ENCODE measurements around the gene GALNT5. TPM values are rescaled to one million over a fixed set of nuclear protein-coding genes. Genes with fewer than 3 reads are reported as not detected.
A peak's percentile ranks its signal among the peaks of the same experiment; 100 is the strongest.

The GALNT5 gene
- total RNA-seq, 1 donor from 2014 or later: 5.3 TPM

DNA sequence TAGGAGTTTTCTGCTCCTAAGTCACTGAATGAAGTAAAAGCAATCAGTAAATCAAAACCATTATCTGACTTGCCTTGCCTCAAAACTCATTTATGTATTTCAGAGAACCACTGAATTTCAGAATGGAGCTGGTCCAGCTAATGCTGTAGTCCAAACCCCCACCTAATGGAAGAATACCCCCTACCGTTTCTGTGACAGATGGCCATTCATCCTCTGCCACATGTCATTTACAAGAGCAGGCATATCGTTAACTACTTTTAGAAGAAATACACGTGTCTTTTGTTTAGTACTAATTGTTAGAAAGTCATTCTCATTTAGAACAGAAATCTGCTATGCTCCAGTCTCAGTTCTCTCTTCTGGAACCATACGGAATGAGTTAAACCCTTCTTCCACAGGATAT is 12.8 kb upstream of the GALNT5 start:
- no peaks in the 10 kb centered on the region for H3K9me3 Mint-ChIP-seq (ENCODE audit: unreplicated experiment)
- no peaks in the 10 kb centered on the region for H3K36me3 Mint-ChIP-seq (ENCODE audit: unreplicated experiment)
- no peak for DNase-seq (ENCODE audit: extremely low spot score, unreplicated experiment)
- no peaks in the 10 kb centered on the region for H3K27me3 Mint-ChIP-seq (ENCODE audit: unreplicated experiment)
- no peak overlapping the region for H3K4me3 Mint-ChIP-seq (ENCODE audit: unreplicated experiment)
- no peak overlapping the region for H3K27ac Mint-ChIP-seq (ENCODE audit: unreplicated experiment)
- peaks cover 17% of the 10 kb centered on the region for H3K4me1 Mint-ChIP-seq (ENCODE audit: unreplicated experiment)
- no peak for TF ChIP-seq CTCF (IDR thresholded peaks at IDR 0.05)

DNA sequence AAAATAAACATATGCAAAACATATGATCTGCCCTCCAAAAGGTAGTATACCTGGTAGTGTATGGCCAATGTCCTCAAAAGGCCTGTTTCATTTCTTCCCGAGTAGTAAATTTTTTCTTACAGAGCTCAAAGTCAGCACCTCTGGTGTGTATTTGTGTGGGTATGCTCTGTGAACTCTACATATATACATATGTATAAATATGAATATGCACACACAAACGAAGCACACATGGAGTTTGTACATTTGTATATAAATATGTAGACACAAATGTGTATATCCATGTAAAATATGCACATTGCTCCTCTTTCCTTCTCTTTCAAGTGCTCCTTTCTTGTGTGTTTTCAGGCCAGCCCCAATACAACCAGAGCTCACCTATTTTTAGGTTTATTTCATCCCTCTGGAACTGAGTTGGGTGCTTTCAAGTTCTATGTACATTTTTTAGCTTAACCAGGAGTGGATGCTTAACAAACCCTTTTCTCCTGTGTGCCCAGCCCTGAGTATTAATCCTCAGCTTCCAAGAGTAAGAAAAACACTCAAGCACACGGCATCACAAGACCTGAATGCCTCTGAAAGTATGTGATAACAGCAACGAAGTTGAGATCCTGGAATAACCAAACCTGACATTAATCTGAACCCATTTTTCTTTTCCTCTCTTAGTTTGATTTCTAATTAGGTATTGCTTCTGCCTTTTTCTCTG is 12.2 kb upstream of the GALNT5 start:
- Mint-ChIP-seq H3K4me3 (ENCODE audit: unreplicated experiment) (no peak overlapping the region), H3K27me3 (ENCODE audit: unreplicated experiment) (no peaks in the 10 kb centered on the region), H3K27ac (ENCODE audit: unreplicated experiment) (no peak overlapping the region), H3K9me3 (ENCODE audit: unreplicated experiment) (no peaks in the 10 kb centered on the region), H3K36me3 (ENCODE audit: unreplicated experiment) (no peaks in the 10 kb centered on the region), H3K4me1 (ENCODE audit: unreplicated experiment) (peaks cover 17% of the 10 kb centered on the region)
- no peak for TF ChIP-seq CTCF (IDR thresholded peaks at IDR 0.05)
- DNase-seq (ENCODE audit: extremely low spot score, unreplicated experiment): no peak

DNA sequence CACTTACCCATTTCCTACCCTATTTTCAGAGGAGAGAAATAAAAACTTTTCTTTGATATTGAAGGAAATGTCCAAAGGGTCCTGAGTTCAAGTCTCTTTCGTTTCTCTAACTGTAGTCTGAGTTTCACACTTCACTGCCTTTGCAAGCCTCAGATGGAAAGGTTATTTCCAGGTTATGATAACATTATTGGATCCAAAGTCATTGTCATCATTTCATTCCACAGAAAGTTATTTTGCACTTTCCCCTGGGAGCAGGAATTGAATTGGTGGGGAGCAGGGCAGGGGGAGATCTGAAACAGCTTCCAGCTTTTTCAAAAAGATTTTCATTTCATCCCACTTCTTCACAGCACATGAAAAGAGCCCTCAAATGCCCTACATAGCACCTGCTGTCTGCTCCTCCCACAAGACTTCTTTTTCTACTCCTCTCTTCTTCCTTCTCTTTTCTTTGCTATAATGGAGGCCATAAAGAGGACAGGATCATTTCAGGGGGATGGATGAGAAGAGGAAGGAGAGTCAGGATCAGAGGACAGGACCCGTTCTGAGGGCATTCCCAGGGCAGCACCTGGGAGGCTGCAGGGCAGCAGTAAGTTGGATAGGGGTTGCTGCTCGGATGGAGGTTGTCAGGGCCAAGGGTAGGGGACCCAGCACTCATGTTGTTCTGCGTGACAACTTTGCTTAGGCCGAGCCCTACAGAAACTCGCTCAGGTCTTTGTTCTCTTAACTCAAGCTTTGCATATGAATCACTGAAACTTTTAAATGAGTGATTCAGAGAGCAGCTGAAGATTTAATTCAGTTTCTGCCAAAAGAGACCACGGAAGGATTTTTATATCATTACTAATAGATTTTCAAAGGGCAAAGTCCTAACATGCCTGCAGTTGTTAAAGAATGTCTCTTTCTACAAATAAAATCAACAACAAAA is 11.4 kb upstream of the GALNT5 start:
- peak overlapping the region; percentile 23 for H3K27ac Mint-ChIP-seq (ENCODE audit: unreplicated experiment)

GRCh38 chr2:157246765-157247407 is 10.6 kb upstream of the GALNT5 start:
- no peaks in the 10 kb centered on the region for H3K36me3 Mint-ChIP-seq (ENCODE audit: unreplicated experiment)
- no peaks in the 10 kb centered on the region for H3K27me3 Mint-ChIP-seq (ENCODE audit: unreplicated experiment)
- no peaks in the 10 kb centered on the region for H3K9me3 Mint-ChIP-seq (ENCODE audit: unreplicated experiment)
- TF ChIP-seq CTCF (IDR thresholded peaks at IDR 0.05): no peak
- no peak overlapping the region for H3K4me3 Mint-ChIP-seq (ENCODE audit: unreplicated experiment)
- peaks cover 17% of the 10 kb centered on the region for H3K4me1 Mint-ChIP-seq (ENCODE audit: unreplicated experiment)
- no peak overlapping the region for H3K27ac Mint-ChIP-seq (ENCODE audit: unreplicated experiment)
- DNase-seq (ENCODE audit: extremely low spot score, unreplicated experiment): no peak

More for the DNA sequence above, 11.4 kb upstream of the GALNT5 start:
- Mint-ChIP-seq H3K9me3 (ENCODE audit: unreplicated experiment) (no peaks in the 10 kb centered on the region), H3K4me1 (ENCODE audit: unreplicated experiment) (peaks cover 17% of the 10 kb centered on the region), H3K36me3 (ENCODE audit: unreplicated experiment) (no peaks in the 10 kb centered on the region), H3K27me3 (ENCODE audit: unreplicated experiment) (no peaks in the 10 kb centered on the region), H3K4me3 (ENCODE audit: unreplicated experiment) (no peak overlapping the region)
- DNase-seq (ENCODE audit: extremely low spot score, unreplicated experiment): no peak
- no peak for TF ChIP-seq CTCF (IDR thresholded peaks at IDR 0.05)

- Mint-ChIP-seq H3K27ac (ENCODE audit: unreplicated experiment) (no peak overlapping the region), H3K4me3 (ENCODE audit: unreplicated experiment) (no peak overlapping the region), H3K27me3 (ENCODE audit: unreplicated experiment) (no peaks in the 10 kb centered on the region), H3K4me1 (ENCODE audit: unreplicated experiment) (peaks cover 15% of the 10 kb centered on the region), H3K9me3 (ENCODE audit: unreplicated experiment) (no peaks in the 10 kb centered on the region), H3K36me3 (ENCODE audit: unreplicated experiment) (no peaks in the 10 kb centered on the region)
- no peak for DNase-seq (ENCODE audit: extremely low spot score, unreplicated experiment)
- no peak for TF ChIP-seq CTCF (IDR thresholded peaks at IDR 0.05)
Observed at GRCh38 chr2:157250836-157251235, 6.7 kb upstream of the GALNT5 start.
